Fibroblast of skin of scalp (primary cell): ENCODE measurements around the gene LBHD1.

Experiments used
- DNase-seq: peaks from one replicate; pipeline ENCODE4 v3.0.0-alpha.2; 2013

LBHD1 gene

GRCh38 chr11:62613291-62613778 lies 58.7 kb downstream of the LBHD1 start:
- no peak for DNase-seq
